Hematopoietic multipotent progenitor cell treated with erythropoietin and hydrocortisone succinate and interleukin-3 and kit ligand, for 8 days (in vitro differentiated cells): ENCODE results near the gene EPHB2.

Experiments used
- DNase-seq: peaks from one replicate; pipeline ENCODE4 v3.0.0-alpha.2; 2015

EPHB2 gene

DNA sequence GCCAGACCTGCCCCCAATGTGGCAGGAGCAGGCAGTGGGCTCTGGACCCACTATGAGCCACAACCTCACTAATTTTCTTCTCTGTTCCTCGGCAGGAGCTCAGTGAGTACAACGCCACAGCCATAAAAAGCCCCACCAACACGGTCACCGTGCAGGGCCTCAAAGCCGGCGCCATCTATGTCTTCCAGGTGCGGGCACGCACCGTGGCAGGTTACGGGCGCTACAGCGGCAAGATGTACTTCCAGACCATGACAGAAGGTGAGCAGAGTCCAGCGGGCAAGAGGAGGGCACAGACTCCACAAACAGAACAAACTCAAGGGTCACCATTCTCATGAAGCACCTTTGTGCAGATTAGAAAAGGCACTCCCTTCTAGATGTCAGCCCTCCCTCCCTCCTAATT is 182.2 kb downstream of the EPHB2 start:
- no peak for DNase-seq

DNA sequence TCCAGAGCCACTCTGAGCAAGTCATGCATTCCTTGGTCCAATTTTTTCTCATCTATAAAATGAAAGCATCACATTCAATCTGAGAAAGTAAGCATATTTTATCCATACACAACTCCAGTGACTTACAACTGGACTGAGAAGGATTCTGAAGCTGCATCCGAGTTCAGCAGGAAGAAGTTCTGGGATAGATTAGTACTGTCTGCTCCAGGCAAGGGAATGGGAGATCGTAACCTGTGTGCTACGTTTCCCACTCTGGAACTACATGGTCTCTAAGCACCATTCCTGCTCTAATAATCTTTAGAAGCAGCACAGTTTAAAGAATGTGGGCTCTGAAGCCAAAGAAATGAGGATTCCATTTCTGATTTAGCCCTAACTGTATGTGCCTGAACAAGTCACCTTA is 182.7 kb downstream of the EPHB2 start:
- DNase-seq = no peak

DNA sequence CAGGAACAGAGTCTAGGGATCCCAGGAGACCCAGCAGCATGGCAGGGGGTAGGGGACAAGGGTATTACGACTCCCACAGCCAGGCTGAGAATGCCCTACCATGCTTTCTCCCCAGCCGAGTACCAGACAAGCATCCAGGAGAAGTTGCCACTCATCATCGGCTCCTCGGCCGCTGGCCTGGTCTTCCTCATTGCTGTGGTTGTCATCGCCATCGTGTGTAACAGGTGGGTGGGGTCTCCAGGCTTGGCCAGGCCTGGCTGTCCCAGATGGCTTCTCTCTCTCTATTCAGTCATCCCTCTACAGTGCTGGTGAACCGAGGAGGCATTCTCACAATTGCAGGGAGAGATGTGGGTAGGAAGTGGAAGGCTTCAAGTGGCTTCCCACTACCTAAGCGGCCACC is 184.7 kb downstream of the EPHB2 start:
- no peak for DNase-seq

DNA sequence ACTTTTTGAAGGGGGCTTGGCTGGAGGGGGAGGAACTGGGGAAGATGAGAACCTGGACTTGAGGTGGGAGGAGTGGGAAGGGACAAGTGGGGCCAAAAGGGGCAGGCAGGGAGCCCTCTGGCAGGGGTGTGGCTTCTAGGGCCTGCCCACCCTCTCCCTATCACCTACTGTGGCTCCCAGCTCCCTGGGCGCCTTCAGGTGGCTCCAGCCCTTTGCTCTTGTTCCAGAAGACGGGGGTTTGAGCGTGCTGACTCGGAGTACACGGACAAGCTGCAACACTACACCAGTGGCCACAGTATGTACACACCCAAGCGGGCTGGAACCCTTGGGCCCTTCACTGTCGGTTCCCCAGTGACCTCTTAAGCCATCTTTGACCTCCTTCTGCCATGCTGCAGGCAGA is 185.5 kb downstream of the EPHB2 start:
- DNase-seq = no peak

DNA sequence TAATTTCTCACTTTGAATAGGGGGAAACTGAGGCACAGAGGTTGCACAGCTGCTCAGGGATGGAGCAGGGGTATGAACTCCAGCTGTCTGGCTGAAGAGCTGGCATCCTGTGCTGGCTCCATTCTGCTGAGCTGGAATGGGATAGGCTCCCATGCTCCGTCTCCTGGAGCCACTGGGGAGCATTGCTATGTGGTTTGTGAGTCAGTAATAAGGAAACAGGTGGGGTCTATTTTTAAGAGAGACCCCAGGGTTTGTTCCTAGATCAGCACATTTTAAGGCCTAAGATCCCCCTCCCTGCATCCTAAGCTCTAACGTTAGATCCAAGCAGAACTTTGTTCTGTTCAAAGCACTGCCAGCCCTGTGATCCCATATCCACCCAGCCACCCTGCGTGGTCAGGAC is 189.8 kb downstream of the EPHB2 start:
- DNase-seq = no peak

DNA sequence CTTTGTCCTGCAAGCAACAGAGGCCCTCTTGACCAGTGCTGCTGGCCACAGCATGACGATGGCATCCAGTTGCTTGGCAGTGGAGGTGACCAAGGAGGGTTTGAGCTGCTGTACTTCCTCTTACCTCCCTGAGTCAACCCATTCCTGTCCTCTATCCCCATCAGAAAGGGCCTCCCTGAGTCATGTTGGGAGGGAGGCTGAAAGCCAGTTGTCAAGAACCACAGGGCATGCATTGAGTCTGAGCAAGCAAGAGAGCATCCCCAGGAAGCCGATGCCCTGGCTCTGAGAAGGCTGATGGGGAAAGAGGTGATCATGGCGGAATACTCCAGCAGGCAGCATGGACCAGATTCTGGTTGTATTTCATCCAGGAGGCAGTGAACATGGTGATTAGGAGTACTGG is 192.5 kb downstream of the EPHB2 start:
- DNase-seq = no peak

DNA sequence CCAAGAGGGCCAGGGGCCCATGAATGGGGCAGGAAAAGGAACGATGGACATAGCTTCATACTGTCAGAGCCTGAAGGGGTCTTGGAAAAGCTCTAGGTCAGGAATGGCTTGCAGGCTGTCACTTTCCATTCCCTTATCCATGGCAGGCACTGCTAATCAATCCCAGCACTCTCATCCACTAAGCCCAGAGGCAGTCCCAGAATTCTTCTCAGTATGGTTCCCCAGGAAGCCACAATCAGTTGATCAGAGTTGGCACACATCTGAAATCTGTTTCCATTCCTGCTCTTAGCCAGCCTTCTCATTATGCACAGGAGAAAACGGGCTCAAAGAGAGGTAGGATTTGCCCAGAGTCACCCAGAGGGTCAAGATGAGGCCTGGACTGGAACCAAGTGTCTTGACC is 196.3 kb downstream of the EPHB2 start:
- DNase-seq = no peak

DNA sequence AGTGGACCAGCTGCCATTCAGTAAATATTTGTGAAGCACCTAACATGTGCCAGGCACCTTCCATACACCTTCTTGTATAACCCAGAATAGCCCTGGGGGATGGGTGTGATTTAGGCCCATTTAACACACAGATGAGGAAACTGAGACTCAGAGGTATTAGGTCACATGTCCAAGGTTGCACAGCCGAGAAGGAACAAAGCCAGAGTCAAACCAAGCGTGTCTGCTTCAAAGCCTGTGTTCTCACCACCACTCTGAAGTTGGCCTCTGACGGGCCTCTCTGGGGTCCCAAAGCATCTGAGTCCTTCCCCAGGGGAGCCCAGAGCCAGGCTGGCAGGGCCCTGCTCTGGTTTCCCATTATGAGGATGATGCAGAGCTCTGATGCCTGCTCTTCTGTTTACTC is 196.9 kb downstream of the EPHB2 start:
- no peak for DNase-seq

DNA sequence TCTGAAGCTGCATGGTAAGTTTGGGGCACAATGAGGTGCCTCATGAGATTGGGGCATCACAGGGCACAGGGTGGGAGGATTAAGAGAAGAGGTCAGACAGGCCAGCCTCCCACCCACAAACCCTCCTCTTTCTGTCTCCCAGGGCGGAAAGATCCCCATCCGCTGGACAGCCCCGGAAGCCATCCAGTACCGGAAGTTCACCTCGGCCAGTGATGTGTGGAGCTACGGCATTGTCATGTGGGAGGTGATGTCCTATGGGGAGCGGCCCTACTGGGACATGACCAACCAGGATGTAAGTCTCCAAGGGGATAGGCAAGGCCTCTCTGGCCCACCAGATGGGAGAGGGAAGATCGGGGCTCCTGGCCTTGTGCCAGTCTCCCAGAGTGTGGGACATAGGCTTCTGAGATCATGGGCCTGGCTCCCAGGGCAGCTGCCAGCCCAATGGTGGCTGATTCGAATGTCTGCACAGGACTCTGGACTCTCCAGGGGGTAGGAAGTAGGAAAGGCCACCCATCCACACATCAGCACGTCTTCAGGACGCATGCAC is 198.3 kb downstream of the EPHB2 start:
- DNase-seq = no peak

DNA sequence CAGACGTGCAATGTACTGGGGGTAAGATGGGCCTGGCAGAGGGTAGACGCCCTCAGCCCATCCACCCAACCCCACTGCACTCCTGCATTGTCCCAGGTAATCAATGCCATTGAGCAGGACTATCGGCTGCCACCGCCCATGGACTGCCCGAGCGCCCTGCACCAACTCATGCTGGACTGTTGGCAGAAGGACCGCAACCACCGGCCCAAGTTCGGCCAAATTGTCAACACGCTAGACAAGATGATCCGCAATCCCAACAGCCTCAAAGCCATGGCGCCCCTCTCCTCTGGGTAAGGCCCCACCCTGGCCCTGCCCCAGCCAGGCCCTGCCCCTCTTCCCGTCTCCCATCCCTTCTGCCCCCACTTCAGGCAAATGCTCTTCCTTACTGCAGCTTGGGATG is 199.6 kb downstream of the EPHB2 start:
- DNase-seq = no peak

DNA sequence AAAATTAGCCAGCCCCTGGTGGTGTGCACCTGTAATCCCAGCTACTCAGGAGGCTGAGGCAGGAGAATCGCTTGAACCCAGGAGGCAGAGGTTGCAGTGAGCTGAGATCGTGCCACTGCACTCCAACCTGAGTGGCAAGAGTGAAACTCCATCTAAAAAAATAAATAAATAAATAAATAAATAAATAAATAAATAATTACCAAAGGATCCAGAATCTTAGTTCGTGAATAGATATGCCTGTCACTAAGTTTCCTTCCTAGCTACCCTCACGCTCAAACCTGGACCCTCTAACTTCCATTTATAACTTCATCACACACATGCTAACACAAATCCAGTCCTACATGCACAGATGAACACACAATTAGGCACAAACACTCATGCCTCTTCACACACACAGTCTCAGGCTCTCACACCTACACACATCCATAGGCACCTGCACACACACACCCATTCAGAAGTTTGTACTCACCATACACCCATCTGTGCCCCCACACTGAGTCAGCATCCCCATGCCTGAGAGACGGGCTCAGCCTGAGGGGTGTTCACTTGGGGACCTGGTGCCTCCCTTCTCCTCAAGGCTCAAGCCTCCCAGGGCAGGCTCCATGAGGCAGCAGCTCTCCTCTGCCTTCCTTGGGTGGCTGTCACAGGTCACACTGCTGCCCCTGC is 200.5 kb downstream of the EPHB2 start:
- DNase-seq = no peak

DNA sequence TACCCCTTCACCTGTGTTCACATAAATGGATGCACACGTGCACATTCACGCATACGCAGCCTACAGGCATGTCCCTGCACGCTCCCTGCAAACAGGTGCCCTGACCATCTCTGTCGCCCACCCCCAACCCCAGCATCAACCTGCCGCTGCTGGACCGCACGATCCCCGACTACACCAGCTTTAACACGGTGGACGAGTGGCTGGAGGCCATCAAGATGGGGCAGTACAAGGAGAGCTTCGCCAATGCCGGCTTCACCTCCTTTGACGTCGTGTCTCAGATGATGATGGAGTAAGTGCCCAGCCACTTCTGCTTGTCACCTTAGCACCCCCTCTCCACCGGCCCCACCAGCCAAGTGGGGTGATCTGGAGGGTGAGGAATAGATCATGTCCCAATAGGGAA is 201.7 kb downstream of the EPHB2 start:
- DNase-seq = no peak

DNA sequence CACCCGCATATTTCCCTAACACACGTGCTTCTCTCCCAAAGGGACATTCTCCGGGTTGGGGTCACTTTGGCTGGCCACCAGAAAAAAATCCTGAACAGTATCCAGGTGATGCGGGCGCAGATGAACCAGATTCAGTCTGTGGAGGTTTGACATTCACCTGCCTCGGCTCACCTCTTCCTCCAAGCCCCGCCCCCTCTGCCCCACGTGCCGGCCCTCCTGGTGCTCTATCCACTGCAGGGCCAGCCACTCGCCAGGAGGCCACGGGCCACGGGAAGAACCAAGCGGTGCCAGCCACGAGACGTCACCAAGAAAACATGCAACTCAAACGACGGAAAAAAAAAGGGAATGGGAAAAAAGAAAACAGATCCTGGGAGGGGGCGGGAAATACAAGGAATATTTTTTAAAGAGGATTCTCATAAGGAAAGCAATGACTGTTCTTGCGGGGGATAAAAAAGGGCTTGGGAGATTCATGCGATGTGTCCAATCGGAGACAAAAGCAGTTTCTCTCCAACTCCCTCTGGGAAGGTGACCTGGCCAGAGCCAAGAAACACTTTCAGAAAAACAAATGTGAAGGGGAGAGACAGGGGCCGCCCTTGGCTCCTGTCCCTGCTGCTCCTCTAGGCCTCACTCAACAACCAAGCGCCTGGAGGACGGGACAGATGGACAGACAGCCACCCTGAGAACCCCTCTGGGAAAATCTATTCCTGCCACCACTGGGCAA is 202.9 kb downstream of the EPHB2 start:
- no peak for DNase-seq

DNA sequence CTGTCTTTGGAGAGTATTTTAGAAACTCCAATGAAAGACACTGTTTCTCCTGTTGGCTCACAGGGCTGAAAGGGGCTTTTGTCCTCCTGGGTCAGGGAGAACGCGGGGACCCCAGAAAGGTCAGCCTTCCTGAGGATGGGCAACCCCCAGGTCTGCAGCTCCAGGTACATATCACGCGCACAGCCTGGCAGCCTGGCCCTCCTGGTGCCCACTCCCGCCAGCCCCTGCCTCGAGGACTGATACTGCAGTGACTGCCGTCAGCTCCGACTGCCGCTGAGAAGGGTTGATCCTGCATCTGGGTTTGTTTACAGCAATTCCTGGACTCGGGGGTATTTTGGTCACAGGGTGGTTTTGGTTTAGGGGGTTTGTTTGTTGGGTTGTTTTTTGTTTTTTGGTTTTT is 203.5 kb downstream of the EPHB2 start:
- DNase-seq = no peak

DNA sequence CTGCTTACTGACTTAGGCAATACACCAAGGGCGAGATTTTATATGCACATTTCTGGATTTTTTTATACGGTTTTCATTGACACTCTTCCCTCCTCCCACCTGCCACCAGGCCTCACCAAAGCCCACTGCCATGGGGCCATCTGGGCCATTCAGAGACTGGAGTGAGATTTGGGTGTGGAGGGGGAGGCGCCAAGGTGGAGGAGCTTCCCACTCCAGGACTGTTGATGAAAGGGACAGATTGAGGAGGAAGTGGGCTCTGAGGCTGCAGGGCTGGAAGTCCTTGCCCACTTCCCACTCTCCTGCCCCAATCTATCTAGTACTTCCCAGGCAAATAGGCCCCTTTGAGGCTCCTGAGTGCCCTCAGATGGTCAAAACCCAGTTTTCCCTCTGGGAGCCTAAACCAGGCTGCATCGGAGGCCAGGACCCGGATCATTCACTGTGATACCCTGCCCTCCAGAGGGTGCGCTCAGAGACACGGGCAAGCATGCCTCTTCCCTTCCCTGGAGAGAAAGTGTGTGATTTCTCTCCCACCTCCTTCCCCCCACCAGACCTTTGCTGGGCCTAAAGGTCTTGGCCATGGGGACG is 204.1 kb downstream of the EPHB2 start:
- no peak for DNase-seq

DNA sequence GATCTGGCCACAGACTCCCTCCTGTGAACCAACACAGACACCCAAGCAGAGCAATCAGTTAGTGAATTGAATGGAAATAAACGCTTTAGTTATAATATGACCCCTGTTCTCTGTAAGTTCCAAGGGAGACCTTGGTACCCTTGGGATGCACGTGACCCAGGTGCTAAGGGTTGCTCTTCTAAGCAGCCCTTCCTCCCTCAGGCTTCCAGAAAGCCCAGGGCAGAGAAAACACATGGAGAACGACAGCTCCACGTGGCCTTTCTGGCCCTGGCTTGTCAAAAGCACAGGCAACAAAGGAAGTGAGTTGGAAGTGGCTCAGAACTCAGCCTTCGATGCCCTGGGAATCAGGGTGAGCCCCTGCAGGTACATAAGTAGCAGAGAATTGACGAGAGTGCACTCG is 204.6 kb downstream of the EPHB2 start:
- no peak for DNase-seq

DNA sequence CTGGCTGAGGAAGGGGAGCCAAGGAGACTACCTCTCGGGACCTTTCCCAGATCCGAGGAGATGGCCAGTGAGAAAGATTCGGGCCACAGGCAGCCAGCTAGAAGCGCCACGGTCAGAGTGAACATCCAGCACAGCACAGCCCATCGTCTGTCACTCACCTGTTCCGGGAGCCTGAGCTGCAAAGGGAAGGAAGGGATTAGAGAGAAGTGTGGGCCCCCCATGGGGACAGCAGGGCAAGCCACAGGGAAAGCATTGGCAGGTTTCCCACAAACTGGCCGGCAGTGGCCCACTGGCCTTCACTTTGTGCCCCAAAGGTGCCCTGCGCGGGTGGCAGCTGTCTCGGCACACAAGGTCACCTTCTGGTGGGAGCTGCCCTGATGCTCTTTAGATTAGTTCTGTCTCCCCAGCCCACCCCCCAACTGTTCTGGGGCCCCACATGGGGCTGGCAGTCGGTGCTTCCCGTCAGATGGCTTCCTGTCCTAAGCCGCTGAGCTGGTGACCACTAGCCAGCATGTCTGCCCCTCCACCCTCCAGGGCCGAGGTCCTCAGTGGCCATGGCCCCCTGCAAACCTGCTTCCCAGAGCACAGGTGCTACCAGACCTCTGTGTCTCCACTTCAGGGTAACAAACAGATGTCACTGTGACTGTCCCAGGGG is 205.3 kb downstream of the EPHB2 start:
- no peak for DNase-seq

DNA sequence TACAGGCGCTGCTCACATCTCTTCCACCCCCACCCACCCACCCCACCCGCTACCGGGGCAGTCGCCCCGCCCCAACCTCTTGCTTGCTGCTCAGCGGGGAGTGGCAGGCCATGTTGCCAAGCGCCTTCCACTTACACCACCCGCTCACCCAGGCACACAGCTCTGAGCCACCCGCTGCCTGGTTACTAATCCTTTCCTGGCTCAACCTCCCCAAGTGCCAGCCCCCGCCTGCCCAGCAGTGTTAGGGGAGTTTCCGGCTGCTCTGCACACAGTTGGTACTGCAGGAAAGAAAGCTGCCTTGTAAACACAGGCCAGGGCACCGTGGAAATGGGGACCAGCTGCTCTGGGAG is 205.8 kb downstream of the EPHB2 start:
- DNase-seq = no peak

DNA sequence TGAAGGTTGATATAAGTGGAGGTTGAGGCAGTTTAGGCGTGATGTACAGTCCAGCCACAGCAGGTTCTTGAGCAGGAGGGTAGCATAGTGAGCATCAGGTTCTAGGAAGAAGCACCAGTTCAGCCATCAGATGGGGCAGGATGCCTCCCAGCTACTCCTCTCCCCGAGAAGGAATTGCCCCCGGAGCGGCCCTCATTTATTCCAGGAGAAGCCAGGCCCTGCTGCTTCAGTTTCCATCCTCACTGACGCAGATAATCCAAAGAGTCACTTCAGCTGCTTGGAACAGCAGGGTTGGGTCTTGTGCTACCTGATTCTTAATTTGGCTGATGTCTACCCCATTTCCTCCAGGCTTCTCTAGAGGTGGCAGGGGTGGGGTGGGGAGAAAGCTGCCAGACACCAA is 207.3 kb downstream of the EPHB2 start:
- no peak for DNase-seq

DNA sequence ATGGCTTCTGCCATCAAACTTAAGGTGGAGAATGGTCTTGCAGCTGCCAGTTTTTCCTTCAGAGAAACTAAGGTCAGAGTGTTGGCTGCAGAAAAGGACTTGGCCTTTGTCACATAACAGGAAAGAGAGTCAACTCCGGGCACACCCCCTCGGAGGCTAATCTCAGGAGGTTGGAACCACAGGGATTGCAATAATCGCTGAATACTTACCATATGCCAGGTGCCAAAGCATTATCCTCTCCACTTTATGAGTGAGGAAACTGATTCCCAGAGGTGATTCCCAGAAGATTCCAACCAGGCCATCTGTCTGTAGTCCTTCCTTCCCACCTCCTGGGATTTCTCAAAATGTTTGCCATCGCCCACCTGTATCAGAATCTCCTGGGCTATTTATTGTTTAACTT is 208.0 kb downstream of the EPHB2 start:
- DNase-seq = no peak

DNA sequence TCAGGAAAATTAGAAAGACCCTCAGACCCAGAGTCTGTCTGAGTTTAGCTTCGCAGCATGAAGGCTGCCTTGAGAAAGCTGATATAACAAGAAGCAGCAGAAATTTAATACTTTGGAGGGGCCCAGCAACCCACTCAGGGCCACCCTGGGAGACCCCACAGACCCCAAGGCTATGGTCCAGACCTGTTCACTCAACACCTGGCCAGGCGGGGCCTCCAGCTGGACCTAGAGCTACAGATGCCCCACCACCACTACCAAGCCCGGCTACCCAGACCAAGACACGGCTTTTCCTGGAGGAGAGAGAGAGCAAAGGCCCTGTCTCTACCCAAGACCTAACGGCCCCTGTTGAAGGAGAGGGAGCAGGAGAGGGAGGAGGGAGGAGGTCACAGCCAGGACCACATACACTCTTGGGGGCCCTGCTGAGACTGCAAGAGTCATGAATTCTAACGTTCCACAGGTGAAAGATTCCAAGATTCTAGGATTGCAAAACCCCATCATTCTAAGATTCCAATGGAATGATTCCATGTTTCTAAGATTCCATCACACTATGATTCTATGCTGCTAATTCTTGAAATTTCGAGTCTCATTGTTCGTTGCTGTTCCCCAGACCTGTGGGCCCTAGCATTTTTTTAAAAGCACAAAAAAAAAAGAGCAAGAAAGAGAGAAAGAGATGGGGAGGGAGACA is 208.8 kb downstream of the EPHB2 start:
- DNase-seq = no peak

DNA sequence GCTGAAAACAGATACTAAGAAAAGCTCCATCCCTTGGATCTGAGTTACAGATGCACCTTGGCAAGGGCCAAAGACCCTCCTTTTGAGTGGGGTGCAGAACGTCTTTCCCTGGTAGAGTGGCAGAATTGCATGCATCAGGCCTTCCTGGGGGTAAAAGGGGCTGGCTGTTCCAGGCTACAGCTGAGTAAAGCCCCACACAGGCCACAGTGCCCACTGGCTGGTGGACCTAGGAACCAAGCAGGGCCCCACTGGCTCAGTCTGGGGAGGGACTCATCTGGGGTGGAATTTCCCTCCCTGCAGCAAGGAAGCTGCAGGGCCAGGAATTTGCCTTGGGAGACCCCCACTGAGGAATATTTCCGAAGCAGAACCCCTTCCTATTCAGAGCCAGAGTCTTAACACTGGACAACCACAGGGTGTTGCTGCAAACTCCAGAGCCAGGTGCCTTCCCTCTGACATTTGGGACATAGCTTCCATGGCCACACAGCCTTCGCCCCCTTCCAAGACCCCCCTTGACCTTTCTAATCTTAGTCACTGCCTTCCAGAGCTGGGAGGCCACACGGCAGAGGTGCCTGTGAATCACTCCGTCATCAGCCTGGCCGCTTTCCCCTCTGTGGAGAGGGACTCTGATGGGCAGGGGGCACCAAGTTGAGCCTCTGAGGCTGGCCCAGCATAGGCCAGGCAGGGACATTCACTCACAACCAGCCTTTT is 209.5 kb downstream of the EPHB2 start:
- no peak for DNase-seq
